ENCODE results near the gene MAD1L1. TPM values are rescaled to one million over a fixed set of nuclear protein-coding genes. Genes with fewer than 3 reads are reported as not detected.

MAD1L1 gene
- total and polyA plus RNA-seq, 4 donors = 12.8 to 20.7 (median 16.5) TPM

DNA sequence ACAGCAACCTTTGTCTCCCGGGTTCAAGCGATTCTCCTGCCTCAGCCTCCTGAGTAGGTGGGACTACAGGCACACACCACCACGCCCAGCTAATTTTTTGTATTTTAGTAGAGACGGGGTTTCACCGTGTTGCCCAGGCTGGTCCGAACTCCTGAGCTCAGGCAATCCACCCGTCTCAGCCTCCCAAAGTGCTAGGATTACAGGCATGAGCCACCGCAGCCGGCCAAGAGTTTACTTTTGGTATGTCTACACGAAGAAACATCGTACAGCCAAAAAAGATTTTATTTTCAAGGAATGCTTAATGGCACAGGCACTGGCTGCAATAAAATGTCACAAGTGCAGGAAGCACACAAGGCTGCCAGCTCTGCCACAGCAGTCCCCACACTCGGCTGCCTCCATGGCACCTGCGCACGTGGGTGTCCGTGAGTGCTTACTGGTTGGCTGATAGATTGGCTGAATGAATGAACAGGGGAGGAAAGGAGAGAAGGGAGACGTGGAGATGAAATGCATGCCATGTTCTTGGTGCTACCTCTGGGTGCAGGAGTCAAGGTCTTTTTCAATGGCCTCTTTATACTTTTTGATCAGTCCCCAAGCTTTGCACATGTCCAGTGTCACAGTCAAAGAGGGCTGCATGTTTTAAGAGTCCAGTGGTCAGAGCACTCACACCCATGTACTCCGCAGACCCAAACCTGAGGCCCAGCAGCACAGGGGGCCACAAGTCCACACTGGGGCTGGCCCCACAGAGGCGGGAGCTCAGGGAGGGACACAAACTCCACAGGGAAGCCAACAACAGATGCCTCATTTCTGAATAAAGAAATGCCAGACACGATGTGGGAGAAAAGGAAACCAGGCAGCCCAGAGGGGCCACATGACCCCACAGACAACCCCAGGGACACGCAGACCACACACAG is 198.2 kb downstream of the MAD1L1 start:
- DNase-seq (ENCODE audit: low spot score) = no peak
- Histone ChIP-seq H3K9me3 (ENCODE audit: control insufficient read depth in 4 of 4, low read length in 3 of 4) (no peaks in the 10 kb centered on the region), H3K4me1 (ENCODE audit: control insufficient read depth in 4 of 4, insufficient read depth in 4 of 4, low read length in 3 of 4) (peaks cover 0 to 7% (median 4%) of the 10 kb centered on the region in 4 donors), H3K27me3 (ENCODE audit: control insufficient read depth in 4 of 4, insufficient read depth in 4 of 4, low read length in 3 of 4) (no peaks in the 10 kb centered on the region), H3K4me3 (ENCODE audit: low read depth in 1 of 3, low read length in 3 of 3) (no peak overlapping the region), H3K36me3 (ENCODE audit: control insufficient read depth in 4 of 4, insufficient read depth in 3 of 4, low read depth in 1 of 4, low read length in 3 of 4) (no peaks in the 10 kb centered on the region), H3K9ac (ENCODE audit: low read depth in 1 of 2, low read length in 2 of 2) (no peak overlapping the region), H3K27ac (ENCODE audit: low read depth in 1 of 2, low read length in 2 of 2) (no peak overlapping the region)
- TF ChIP-seq SP1 (IDR thresholded peaks at IDR 0.05) (no peak), GABPA (IDR thresholded peaks at IDR 0.05 in 1 of 2, conservative IDR thresholded peaks at IDR 0.05 in 1 of 2) (no peak), YY1 (IDR thresholded peaks at IDR 0.05) (no peak), FOXA1 (IDR thresholded peaks at IDR 0.05) (no peak), NR2F2 (IDR thresholded peaks at IDR 0.05) (no peak), EGR1 (IDR thresholded peaks at IDR 0.05; ENCODE audit: low read depth in 2 of 2) (no peak), JUND (IDR thresholded peaks at IDR 0.05) (no peak), TAF1 (conservative IDR thresholded peaks at IDR 0.05) (no peak), RXRA (IDR thresholded peaks at IDR 0.05) (no peak), RAD21 (IDR thresholded peaks at IDR 0.05) (no peak)
- TF ChIP-seq, protein P1, sequence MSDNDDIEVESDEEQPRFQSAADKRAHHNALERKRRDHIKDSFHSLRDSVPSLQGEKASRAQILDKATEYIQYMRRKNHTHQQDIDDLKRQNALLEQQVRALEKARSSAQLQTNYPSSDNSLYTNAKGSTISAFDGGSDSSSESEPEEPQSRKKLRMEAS (IDR thresholded peaks at IDR 0.05) = no peak
- TF ChIP-seq, protein P2, sequence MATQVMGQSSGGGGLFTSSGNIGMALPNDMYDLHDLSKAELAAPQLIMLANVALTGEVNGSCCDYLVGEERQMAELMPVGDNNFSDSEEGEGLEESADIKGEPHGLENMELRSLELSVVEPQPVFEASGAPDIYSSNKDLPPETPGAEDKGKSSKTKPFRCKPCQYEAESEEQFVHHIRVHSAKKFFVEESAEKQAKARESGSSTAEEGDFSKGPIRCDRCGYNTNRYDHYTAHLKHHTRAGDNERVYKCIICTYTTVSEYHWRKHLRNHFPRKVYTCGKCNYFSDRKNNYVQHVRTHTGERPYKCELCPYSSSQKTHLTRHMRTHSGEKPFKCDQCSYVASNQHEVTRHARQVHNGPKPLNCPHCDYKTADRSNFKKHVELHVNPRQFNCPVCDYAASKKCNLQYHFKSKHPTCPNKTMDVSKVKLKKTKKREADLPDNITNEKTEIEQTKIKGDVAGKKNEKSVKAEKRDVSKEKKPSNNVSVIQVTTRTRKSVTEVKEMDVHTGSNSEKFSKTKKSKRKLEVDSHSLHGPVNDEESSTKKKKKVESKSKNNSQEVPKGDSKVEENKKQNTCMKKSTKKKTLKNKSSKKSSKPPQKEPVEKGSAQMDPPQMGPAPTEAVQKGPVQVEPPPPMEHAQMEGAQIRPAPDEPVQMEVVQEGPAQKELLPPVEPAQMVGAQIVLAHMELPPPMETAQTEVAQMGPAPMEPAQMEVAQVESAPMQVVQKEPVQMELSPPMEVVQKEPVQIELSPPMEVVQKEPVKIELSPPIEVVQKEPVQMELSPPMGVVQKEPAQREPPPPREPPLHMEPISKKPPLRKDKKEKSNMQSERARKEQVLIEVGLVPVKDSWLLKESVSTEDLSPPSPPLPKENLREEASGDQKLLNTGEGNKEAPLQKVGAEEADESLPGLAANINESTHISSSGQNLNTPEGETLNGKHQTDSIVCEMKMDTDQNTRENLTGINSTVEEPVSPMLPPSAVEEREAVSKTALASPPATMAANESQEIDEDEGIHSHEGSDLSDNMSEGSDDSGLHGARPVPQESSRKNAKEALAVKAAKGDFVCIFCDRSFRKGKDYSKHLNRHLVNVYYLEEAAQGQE (IDR thresholded peaks at IDR 0.05) = no peak
- TF ChIP-seq, protein P3, sequence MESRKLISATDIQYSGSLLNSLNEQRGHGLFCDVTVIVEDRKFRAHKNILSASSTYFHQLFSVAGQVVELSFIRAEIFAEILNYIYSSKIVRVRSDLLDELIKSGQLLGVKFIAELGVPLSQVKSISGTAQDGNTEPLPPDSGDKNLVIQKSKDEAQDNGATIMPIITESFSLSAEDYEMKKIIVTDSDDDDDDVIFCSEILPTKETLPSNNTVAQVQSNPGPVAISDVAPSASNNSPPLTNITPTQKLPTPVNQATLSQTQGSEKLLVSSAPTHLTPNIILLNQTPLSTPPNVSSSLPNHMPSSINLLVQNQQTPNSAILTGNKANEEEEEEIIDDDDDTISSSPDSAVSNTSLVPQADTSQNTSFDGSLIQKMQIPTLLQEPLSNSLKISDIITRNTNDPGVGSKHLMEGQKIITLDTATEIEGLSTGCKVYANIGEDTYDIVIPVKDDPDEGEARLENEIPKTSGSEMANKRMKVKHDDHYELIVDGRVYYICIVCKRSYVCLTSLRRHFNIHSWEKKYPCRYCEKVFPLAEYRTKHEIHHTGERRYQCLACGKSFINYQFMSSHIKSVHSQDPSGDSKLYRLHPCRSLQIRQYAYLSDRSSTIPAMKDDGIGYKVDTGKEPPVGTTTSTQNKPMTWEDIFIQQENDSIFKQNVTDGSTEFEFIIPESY (IDR thresholded peaks at IDR 0.05) = no peak
- WGBS = 96% methylated on average over 20 of the region's 20 CpGs

DNA sequence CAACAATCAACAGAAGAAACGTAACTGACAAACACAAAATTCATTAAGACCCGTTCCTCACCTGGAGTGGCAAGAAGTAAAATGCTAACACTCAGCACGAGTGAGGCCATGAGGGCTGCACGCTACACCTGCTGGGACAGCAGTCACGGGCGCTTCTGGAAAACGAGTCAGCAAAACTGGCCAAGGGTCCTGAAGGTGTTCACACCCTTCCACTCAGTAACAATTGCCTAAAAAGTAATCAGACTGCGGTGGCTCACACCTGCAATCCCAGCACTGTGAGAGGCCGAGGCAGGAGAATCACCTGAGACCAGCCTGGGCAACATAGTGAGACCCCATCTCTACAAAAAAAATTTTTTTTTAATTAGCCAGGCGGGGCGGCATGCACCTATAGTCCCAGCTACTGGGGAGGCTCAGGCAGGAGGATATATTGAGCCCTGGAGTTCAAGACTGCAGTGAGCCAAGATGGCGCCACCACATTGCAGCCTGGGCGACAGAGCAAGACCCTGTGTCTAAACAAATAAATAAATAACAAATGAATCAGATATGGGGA is 199.1 kb downstream of the MAD1L1 start:
- TF ChIP-seq, protein P3 (IDR thresholded peaks at IDR 0.05) = no peak
- TF ChIP-seq RXRA (IDR thresholded peaks at IDR 0.05) (no peak), GABPA (IDR thresholded peaks at IDR 0.05 in 1 of 2, conservative IDR thresholded peaks at IDR 0.05 in 1 of 2) (no peak), FOXA1 (IDR thresholded peaks at IDR 0.05) (no peak), EGR1 (IDR thresholded peaks at IDR 0.05; ENCODE audit: low read depth in 2 of 2) (no peak), HNF4G (IDR thresholded peaks at IDR 0.05) (no peak)
- TF ChIP-seq, protein P4, sequence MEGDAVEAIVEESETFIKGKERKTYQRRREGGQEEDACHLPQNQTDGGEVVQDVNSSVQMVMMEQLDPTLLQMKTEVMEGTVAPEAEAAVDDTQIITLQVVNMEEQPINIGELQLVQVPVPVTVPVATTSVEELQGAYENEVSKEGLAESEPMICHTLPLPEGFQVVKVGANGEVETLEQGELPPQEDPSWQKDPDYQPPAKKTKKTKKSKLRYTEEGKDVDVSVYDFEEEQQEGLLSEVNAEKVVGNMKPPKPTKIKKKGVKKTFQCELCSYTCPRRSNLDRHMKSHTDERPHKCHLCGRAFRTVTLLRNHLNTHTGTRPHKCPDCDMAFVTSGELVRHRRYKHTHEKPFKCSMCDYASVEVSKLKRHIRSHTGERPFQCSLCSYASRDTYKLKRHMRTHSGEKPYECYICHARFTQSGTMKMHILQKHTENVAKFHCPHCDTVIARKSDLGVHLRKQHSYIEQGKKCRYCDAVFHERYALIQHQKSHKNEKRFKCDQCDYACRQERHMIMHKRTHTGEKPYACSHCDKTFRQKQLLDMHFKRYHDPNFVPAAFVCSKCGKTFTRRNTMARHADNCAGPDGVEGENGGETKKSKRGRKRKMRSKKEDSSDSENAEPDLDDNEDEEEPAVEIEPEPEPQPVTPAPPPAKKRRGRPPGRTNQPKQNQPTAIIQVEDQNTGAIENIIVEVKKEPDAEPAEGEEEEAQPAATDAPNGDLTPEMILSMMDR (IDR thresholded peaks at IDR 0.05; ENCODE audit: low read depth, low read length, missing input control) = no peak
- Histone ChIP-seq H3K9me3 (ENCODE audit: control insufficient read depth in 4 of 4, low read length in 3 of 4) (peaks cover 0 to 2% (median under 1%) of the 10 kb centered on the region in 4 donors), H3K27me3 (ENCODE audit: control insufficient read depth in 4 of 4, insufficient read depth in 4 of 4, low read length in 3 of 4) (no peaks in the 10 kb centered on the region), H3K27ac (ENCODE audit: low read depth in 1 of 2, low read length in 2 of 2) (no peak overlapping the region), H3K36me3 (ENCODE audit: control insufficient read depth in 4 of 4, insufficient read depth in 3 of 4, low read depth in 1 of 4, low read length in 3 of 4) (no peaks in the 10 kb centered on the region), H3K4me3 (ENCODE audit: low read depth in 1 of 3, low read length in 3 of 3) (no peak overlapping the region), H3K9ac (ENCODE audit: low read depth in 1 of 2, low read length in 2 of 2) (no peak overlapping the region), H3K4me1 (ENCODE audit: control insufficient read depth in 4 of 4, insufficient read depth in 4 of 4, low read length in 3 of 4) (peaks cover 0 to 7% (median 3%) of the 10 kb centered on the region in 4 donors)
- no peak for DNase-seq (ENCODE audit: low spot score)
- 96% methylated on average over 13 of the region's 13 CpGs for WGBS
